Activated naive CD4-positive, alpha-beta T cell (primary cell): ENCODE measurements around the gene TP73.
A peak's percentile ranks its signal among the peaks of the same experiment; 100 is the strongest.
"Not testable (repeated sequence)": the region's sequence is repeated elsewhere in the genome, so short reads cannot be mapped to it uniquely, and the experiment has no call there.

Experiments
- DNase-seq, 4 experiments: peaks; one replicate each; lab custom pipeline; 2025; lab: John Stamatoyannopoulos, UW

TP73 gene

DNA sequence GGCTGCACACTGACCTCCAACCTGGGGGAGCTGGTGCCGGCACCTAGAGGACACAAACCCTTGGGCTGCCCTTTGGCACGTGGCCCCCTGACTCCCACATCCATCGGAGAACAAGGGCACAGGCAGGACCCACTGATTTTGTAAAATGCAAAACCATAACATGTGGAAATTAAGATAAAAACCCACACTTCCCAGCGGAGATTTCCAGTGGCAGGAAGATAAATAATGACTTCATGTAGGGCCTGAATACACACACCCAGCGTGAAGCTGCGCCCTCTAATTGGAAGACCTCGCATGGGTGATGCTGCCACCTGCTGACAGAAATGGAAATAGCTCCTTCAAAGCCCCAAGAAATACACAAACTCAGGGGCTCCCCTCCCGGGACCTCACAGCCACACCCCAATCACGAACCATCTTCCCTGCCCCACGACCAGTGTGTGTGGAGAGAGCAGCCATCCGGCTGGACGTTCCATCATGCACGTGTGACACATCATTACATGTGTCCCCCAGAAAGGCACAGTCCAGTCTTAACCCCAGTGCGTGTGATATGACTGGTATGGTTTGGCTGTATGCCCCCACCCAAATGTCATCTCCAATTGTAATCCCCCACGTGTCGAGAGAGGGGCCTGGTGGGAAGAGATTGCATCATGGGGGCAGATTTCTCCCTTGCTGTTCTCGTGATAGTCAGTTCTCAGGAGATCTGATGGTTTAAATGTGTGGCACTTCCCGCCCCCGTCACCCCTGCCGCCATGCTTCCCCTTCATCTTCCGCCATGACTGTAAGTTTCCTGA is 33.2 kb upstream of the TP73 start:
- DNase-seq: peak; percentile 12 to 62 (median 46)

DNA sequence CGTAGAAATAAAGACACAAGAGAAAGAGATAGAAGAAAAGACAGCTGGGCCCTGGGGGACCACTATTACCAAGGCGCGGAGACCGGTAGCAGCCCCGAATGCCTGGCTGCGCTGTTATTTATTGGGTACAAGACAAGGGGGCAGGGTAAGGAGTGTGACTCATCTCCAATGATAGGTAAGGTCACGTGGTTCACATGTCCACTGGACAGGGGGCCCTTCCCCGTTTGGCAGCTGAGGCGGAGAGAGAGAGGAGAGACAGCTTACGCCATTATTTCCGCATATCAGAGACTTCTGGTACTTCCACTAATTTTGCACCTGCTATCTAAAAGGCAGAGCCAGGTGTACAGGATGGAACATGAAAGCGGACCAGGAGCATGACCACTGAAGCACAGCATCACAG is 31.6 kb upstream of the TP73 start:
- no peak for DNase-seq

GRCh38 chr1:3621151-3621671 is 31.1 kb upstream of the TP73 start:
- not testable (repeated sequence) for DNase-seq

- not testable (repeated sequence) for DNase-seq
Observed at GRCh38 chr1:3622102-3622501, 30.2 kb upstream of the TP73 start.

DNA sequence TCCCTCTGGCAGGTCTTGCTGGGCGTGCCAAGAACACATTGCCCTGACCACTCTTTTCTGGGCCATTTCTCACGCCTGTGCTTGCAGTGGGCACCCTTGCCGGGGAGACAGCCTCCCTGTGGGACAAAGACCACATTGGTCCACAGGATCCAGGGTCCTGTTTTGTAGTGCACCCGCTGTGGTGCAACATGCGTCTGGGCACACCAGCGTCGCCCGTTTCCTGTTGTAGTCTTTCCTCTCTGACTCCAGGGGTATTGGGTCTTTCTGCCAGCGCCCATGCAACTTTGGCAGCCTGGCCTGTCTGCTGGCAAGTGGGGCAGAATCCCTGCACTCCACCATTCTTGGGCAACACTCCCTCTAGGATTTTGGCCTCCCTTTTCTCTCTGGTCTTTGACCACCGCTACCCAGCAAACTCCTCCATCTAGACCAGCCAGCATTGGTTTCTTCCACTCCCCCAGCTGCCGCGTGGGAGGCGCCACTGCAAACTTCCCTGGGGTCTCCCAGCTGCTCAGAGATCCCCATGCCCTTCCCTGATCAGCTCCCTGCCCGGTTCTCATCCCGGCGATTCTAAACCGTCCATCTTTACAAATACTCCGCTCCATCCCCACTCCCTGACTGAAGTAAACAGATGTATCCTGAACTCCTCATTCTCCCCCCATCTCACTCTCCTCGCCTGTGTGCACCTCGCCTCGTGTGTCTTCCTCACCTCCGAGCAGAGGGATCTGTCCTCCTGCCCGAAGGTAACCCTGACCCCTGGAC is 28.7 kb upstream of the TP73 start:
- DNase-seq: no peak

GRCh38 chr1:3624200-3625136 is 27.8 kb upstream of the TP73 start, which contains the start of gene TPRG1L:
Gene TPRG1L (plus strand): TSS chr1:3625015. CDS start chr1:3625073, 58 bp downstream.
- peak; percentile 95 to 98 (median 96) for DNase-seq

- peak in 2 of 4 experiments; percentile 33 to 59 for DNase-seq
Observed at GRCh38 chr1:3625151-3625907, 27.0 kb upstream of the TP73 start.

DNA sequence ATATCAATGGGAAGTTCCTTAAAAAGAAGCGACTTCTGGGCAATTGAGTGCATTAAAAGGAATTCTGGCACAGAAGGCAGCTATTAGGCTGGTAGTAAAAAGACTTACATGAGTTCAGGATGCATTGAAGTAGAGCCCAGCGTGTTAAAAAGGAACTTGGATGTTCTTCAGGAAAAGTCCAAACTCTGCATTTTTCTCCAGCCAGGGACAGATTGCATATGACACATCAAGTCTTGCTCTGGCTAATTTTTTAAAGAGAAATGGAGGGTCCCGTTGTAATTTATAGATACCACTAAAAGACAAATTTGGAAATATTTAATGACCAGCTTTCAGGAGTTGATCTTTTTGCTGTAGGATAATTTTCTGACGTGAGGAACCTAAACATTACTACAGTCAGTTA is 26.3 kb upstream of the TP73 start:
- DNase-seq: no peak

DNA sequence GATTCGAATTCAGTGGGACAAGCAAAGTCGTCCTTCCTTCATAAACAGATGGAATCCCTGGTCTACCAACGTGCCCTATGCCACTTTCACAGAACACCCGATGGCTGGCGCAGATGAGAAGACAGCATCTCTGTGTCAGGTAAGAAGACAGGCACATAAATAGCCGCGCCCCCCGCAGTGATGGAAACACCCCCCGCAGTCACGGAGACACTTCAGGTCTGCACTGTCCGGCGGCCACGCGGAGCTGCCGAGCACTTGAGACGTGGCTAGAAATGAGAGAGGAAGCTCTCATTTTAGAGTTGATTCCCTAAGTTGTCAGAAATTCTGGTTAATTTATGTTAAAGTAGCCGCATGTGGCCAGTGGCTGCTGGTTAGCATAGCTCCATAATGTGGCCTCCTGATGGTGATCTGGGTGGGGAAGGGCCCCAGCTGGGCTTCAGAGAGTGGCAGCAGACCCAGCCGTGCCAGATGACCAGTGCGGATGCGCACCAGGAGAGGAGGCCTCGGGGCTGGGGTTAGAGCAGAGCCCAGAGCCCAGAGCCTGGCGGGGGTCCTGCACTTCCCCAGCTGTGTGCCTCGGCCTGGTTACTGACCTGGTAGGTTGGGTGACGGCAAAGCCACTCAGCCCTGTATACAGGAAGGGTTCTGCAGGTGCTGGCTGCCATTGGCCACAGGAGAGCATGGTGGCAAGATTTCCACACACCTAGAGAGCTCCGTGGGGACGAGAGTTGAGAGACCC is 24.6 kb upstream of the TP73 start:
- no peak for DNase-seq

DNA sequence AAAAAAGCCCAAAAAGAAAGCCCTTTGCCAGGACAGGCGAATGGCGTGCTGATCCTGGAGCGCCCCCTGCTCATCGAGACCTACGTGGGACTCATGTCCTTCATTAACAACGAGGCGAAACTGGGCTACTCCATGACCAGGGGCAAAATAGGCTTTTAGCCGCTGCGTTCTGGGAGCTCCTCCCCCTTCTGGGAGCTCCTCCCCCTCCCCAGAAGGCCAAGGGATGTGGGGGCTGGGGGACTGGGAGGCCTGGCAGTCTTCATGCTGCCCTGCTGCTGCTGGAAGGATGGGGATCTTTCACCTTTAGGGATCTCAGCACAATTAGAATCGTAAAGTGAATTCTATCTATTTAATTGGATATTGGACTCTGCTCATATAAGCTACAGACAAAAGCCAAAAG is 23.9 kb upstream of the TP73 start:
- no peak for DNase-seq

- no peak for DNase-seq
Observed at GRCh38 chr1:3629561-3630160, 22.7 kb upstream of the TP73 start.

DNA sequence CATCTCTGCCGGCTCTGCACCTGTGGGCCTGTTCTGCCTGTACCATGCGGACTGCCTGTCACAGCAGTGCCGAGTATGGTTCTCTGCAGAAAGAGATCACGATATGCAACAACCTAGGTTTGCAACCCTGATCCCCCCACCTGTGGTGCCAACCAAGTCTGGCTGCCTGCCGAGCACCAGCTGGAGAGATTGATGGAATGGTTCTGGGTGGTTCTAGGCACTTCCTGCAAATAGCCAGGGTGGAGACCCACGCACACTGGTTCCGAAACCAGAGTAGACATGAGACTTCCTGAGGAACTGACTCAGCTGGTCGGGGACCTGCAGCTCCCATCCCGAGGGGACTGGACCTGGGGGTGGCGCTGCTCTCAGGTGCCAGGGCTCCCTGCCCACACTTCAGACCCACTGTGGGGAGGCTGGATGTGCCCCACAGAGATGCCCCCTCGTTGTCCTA is 22.1 kb upstream of the TP73 start:
- DNase-seq: no peak

GRCh38 chr1:3630914-3631313 is 21.4 kb upstream of the TP73 start:
- no peak for DNase-seq

DNA sequence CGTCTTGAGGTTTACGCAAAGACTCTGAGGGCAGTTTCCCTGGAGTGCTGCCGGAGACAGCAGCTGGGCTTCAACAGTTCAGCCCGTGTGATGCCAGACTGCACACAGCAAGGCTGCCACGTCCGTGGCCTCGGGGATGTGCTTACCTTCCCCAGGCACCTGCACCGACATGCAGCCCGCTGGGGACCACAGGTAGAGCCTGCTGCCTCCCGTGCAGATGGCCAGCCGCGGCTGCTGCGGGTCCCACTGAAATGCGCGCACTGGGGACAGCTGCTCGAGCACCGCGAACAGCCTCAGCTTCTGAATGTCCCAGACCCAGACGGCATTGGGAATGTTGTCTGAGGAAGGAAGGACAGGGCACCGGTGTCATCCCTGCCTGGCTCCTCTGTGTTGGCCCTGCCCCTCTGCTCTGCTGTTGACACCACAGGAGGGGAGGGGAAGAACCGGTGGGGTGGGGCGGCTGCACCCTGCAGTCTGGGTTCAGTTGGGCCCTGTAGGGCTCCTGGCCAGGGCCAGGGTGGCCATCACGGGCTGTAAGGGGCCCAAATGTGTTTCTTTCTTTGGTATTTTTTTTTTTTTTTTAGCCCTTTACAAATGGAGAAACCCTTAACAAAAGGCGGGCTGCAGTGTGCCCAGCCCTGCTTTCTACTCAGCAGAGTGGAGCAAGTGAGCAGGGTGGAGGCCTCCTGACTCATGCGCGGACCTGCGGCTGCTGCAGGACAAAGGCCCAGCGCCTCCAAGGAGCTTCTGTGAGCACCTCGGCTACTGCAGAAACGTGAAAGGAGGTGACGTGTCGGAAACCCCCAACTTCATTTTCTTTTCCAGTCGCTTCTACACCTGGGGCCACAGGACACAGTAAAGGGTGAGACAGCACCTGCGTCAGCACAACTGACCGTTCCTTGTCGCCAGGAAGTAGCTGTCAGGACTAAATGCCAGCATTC is 20.7 kb upstream of the TP73 start:
- no peak for DNase-seq

- no peak for DNase-seq
Observed at GRCh38 chr1:3632298-3632697, 20.0 kb upstream of the TP73 start.

- DNase-seq: no peak
Observed at GRCh38 chr1:3632716-3633343, 19.5 kb upstream of the TP73 start.

GRCh38 chr1:3633344-3634058 is 18.8 kb upstream of the TP73 start:
- DNase-seq: no peak
